GM18909 (cell line): ENCODE results near the gene SPDEF.

ENCODE experiments used
- ATAC-seq: cut with Tn5 transposase; IDR thresholded peaks from one replicate; pipeline ENCODE4 v1.9.1; 2021; ENCODE audit warnings: mild to moderate bottlenecking; ENCODE audit not compliant: unreplicated experiment, poor library complexity

Gene SPDEF

GRCh38 chr6:34530753-34531365 lies 25.3 kb downstream of the SPDEF start:
- no peak for ATAC-seq

- ATAC-seq = no peak
Measured at GRCh38 chr6:34529665-34530327, 26.3 kb downstream of the SPDEF start.

- ATAC-seq = no peak
Measured at GRCh38 chr6:34528996-34529664, 27.0 kb downstream of the SPDEF start.

GRCh38 chr6:34527751-34528670 lies 28.1 kb downstream of the SPDEF start:
- no peak for ATAC-seq

- peak; percentile 72 for ATAC-seq
Measured at GRCh38 chr6:34526992-34527728, 29.0 kb downstream of the SPDEF start.

GRCh38 chr6:34526241-34526972 lies 29.7 kb downstream of the SPDEF start:
- ATAC-seq = no peak

- ATAC-seq = no peak
Measured at GRCh38 chr6:34525431-34526175, 30.5 kb downstream of the SPDEF start.

GRCh38 chr6:34524971-34525370 lies 31.2 kb downstream of the SPDEF start:
- no peak for ATAC-seq

- ATAC-seq = no peak
Measured at GRCh38 chr6:34524499-34524898, 31.6 kb downstream of the SPDEF start.

GRCh38 chr6:34523441-34524206 lies 32.5 kb downstream of the SPDEF start:
- ATAC-seq = no peak

- no peak for ATAC-seq
Measured at GRCh38 chr6:34522761-34523160, 33.4 kb downstream of the SPDEF start.

- no peak for ATAC-seq
Measured at GRCh38 chr6:34521463-34522285, 34.5 kb downstream of the SPDEF start.

- ATAC-seq = no peak
Measured at GRCh38 chr6:34520645-34521462, 35.3 kb downstream of the SPDEF start.

GRCh38 chr6:34519971-34520644 lies 36.0 kb downstream of the SPDEF start:
- no peak for ATAC-seq

GRCh38 chr6:34518669-34519365 lies 37.3 kb downstream of the SPDEF start:
- no peak for ATAC-seq
